GM23338 (cell line): ENCODE data around the gene EVC2.

ENCODE experiments used
- CTCF ChIP-seq, 2 experiments: fragments of 200-600 bp in 1 of 2; sonication (generic) in 1 of 2; conservative IDR thresholded peaks; 2 replicates each; pipeline versions ENCODE4 v1.5.1 to v1.6.1; 2016 to 2017; ENCODE audit warnings: antibody characterized with exemption in 2 of 2, low read depth in 2 of 2, mild to moderate bottlenecking in 2 of 2, moderate library complexity in 1 of 2
- EZH2 ChIP-seq: fragments of 200-600 bp; sonication (generic); IDR thresholded peaks from one replicate; pipeline ENCODE4 v1.8.0; 2017; ENCODE audit warnings: antibody characterized with exemption, mild to moderate bottlenecking, low read depth; ENCODE audit not compliant: unreplicated experiment
- EZH2phosphoT487 ChIP-seq: fragments of 200-600 bp; sonication (generic); IDR thresholded peaks from one replicate; pipeline ENCODE4 v1.8.1; 2018; ENCODE audit warnings: antibody characterized with exemption; ENCODE audit not compliant: unreplicated experiment
- JUNB ChIP-seq: IDR thresholded peaks from one replicate; pipeline ENCODE4 v1.6.1; 2016; ENCODE audit warnings: antibody characterized with exemption; ENCODE audit not compliant: unreplicated experiment
- POLR2AphosphoS5 ChIP-seq: IDR thresholded peaks from 2 replicates; pipeline ENCODE4 v1.6.1; 2016; ENCODE audit warnings: antibody characterized with exemption, low read depth
- REST ChIP-seq: IDR thresholded peaks from one replicate; pipeline ENCODE4 v1.6.1; 2018; ENCODE audit warnings: antibody characterized with exemption; ENCODE audit not compliant: unreplicated experiment
- ZNF114 ChIP-seq: fragments of 250-450 bp; sonication (Bioruptor Pico); IDR thresholded peaks from 2 replicates; pipeline ENCODE4 v1.5.0; 2020; ENCODE audit warnings: mild to moderate bottlenecking, moderate library complexity

GRCh38 chr4:5630762-5631161, 77.6 kb downstream of the EVC2 start:
- TF ChIP-seq POLR2AphosphoS5, result no peak
- no peak for TF ChIP-seq CTCF (conservative IDR thresholded peaks at IDR 0.05; ENCODE audit: low read depth in 2 of 2)
- TF ChIP-seq REST, result no peak
- TF ChIP-seq EZH2phosphoT487, result no peak
- TF ChIP-seq EZH2, result no peak
- TF ChIP-seq JUNB, result no peak
- no peak for TF ChIP-seq ZNF114
